Superior temporal gyrus (tissue), 1 donor: ENCODE measurements around the gene WNK4.

ENCODE experiments used
- DNase-seq: peaks from one replicate; pipeline ENCODE4 v3.0.0-alpha.2; 2016; ENCODE audit errors: extremely low spot score

The WNK4 gene

GRCh38 chr17:42841975-42842685, 61.7 kb downstream of the WNK4 start:
- DNase-seq: no peak

GRCh38 chr17:42843358-42843934, 63.0 kb downstream of the WNK4 start:
- DNase-seq: peak; percentile 78

GRCh38 chr17:42844271-42844670, 63.9 kb downstream of the WNK4 start, which contains the start of gene AOC2:
AOC2 (plus strand) TSS chr17:42844580; CDS start chr17:42844627, 47 bp downstream.
- DNase-seq: no peak

GRCh38 chr17:42844761-42845555, 64.5 kb downstream of the WNK4 start:
- no peak for DNase-seq

GRCh38 chr17:42845556-42845917, 65.1 kb downstream of the WNK4 start:
- DNase-seq: no peak

- DNase-seq: no peak
Measured at GRCh38 chr17:42845918-42846593, 65.6 kb downstream of the WNK4 start.
